Ovary (tissue), 3 donors: Measurements from ENCODE around the gene NAV2.

ENCODE experiments used
- EP300 ChIP-seq: sonication (generic); formaldehyde crosslinking; IDR thresholded peaks from one replicate; pipeline ENCODE4 v1.6.1; 2017; ENCODE audit warnings: antibody characterized with exemption
- TF ChIP-seq, protein P1 (sequence below), 3 donors: fragments of 450-650 bp in 2 of 3; fragments of 200-600 bp in 1 of 3; IDR thresholded peaks; one replicate each; pipeline versions ENCODE4 v1.5.1 to v1.8.0; 2016 to 2022; ENCODE audit warnings: antibody characterized with exemption in 3 of 3, mild to moderate bottlenecking in 1 of 3
- donor health status: DM: no; HTN: no; CAD: no.

DNA sequence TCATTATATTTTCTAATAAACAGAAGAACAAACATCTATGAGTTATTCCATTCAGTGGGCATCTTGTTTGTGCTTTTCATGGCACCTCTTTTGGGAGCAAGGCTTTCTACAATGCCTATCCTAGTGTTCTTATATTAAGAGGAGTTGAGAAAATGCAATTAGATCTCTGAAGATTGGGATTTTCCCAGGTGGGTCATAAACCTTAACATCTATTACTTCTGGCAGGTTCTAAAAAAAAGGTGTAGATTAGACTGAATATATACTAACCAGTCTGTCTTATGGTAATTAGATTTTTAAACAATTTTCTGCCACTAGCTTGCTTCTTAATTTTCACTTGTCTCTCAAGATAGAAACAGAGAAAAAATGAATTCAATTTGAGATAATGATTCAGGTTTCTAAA, 128.3 kb downstream of the NAV2 start:
- TF ChIP-seq, protein P1, sequence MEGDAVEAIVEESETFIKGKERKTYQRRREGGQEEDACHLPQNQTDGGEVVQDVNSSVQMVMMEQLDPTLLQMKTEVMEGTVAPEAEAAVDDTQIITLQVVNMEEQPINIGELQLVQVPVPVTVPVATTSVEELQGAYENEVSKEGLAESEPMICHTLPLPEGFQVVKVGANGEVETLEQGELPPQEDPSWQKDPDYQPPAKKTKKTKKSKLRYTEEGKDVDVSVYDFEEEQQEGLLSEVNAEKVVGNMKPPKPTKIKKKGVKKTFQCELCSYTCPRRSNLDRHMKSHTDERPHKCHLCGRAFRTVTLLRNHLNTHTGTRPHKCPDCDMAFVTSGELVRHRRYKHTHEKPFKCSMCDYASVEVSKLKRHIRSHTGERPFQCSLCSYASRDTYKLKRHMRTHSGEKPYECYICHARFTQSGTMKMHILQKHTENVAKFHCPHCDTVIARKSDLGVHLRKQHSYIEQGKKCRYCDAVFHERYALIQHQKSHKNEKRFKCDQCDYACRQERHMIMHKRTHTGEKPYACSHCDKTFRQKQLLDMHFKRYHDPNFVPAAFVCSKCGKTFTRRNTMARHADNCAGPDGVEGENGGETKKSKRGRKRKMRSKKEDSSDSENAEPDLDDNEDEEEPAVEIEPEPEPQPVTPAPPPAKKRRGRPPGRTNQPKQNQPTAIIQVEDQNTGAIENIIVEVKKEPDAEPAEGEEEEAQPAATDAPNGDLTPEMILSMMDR (IDR thresholded peaks at IDR 0.05) = no peak
- TF ChIP-seq EP300 = no peak
